T-helper 2 cell (primary cell): ENCODE results near the gene PRR20B.
"Not testable (repeated sequence)": the region's sequence is repeated elsewhere in the genome, so short reads cannot be mapped to it uniquely, and the experiment has no call there.

ENCODE experiments used
- DNase-seq, 5 experiments: peaks; one replicate each; pipeline versions ENCODE4 v3.0.0 to v3.0.0-alpha.2; 2012 to 2022
- total RNA-seq, 2 donors: gene quantifications; one replicate each; lab custom pipeline; 2026; lab: John Stamatoyannopoulos, UW

Gene PRR20B
- total RNA-seq = 0 reads per million in 2 donors

- DNase-seq = not testable (repeated sequence)
These were observed at the start of gene PRR20B for GRCh38 chr13:57147188-57147587. Gene PRR20B, plus strand, starts transcription at chr13:57147488. Its CDS starts 387 bp downstream, at chr13:57147875.

DNA sequence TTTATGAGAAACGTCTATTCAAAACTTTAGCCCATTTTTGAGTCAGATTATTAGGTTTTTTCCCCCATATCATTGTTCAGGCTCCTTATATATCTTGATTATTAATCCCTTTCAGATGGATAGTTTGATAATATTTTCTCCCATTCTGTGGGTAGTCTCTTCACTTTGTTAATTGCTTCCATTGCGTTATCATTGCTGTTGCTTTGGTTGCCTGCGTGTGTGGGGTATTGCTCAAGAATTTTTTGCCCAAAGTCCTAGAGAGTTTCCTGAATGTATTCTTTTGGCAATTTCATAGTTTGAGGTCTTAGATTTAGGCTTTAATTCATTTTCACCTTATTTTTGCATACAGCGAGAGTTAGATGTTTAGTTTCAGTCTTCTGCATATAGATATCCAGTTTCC, 32.3 kb upstream of the PRR20B start:
- no peak for DNase-seq

DNA sequence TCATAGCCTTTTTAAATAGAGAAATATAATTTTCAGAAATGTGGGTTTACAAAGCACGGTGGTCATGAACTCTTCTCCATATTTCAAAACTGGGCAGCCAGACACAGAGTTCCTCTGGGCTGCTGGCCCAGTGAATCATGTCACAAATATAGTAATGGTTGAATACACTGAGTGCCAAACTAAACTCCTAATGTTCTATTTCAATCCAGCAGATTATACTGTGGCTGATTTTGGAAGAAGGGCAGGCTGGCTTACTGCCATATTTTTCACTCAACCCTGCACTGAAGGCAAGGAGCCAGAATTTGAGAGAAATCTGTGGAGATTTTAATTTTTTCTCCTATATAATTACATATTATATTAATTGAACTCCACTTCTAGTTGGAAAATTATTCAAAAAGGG, 23.6 kb upstream of the PRR20B start:
- no peak for DNase-seq

- DNase-seq = no peak
These were observed 18.4 kb upstream of the PRR20B start for GRCh38 chr13:57128909-57129308.

GRCh38 chr13:57136093-57136492, 11.2 kb upstream of the PRR20B start:
- no peak for DNase-seq

- DNase-seq = no peak
These were observed 9.7 kb upstream of the PRR20B start for GRCh38 chr13:57137585-57137984.

DNA sequence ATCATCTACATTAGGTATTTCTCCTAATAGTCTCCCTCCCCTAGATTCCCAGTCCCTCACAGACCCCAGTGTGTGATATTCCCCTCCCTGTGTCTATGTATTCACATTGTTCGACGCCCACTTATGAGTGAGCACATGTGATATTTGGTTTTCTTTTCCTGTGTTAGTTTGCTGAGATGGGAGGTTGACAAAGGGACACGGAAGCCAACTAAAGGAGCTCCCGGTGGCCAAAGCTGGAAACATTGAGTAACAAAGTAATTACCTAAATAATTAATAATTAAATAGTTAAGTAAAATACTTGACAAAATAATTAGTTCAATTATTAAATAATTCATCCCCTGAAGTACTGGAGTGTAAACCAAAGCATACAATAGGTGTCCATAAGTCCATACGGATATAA, 8.3 kb upstream of the PRR20B start:
- no peak for DNase-seq

- DNase-seq = not testable (repeated sequence)
These were observed 7.5 kb upstream of the PRR20B start for GRCh38 chr13:57139781-57140180.

- not testable (repeated sequence) for DNase-seq
These were observed 6.9 kb upstream of the PRR20B start, which contains the start of gene PRR20A for GRCh38 chr13:57140235-57140968. Gene PRR20A, plus strand, starts transcription at chr13:57140918. Its CDS starts 387 bp downstream, at chr13:57141305.

DNA sequence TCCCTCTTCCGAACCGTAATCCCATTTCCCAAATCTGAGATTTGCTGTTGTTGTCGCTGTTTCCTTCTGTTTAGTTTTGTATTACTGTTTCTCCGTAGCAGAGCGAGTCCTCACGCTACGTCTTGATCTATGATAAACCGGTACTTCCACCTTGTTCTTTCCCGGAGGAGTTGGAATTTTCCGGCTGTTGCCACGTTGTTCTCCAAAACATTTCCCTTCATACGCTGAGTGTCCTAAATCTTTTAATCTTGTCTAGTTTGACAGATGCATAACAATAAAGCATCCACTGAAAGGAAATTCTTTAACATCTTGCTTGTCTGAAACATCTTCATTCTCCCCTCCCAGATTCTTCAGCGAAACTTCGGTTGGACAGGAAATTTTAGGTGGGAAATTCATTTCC, 818 bp downstream of the PRR20B start:
- DNase-seq = not testable (repeated sequence)

GRCh38 chr13:57153761-57154160, 6.5 kb downstream of the PRR20B start, which contains the start of gene PRR20C:
Gene PRR20C, plus strand, starts transcription at chr13:57154061. Its CDS starts 387 bp downstream, at chr13:57154448.
- not testable (repeated sequence) for DNase-seq

- DNase-seq = not testable (repeated sequence)
These were observed 13.0 kb downstream of the PRR20B start, which contains the start of gene PRR20D for GRCh38 chr13:57160332-57160731. Gene PRR20D, plus strand, starts transcription at chr13:57160632. Its CDS starts 387 bp downstream, at chr13:57161019.

- DNase-seq = not testable (repeated sequence)
These were observed 19.6 kb downstream of the PRR20B start, which contains the start of gene PRR20E for GRCh38 chr13:57166897-57167296. Gene PRR20E, plus strand, starts transcription at chr13:57167197. Its CDS starts 387 bp downstream, at chr13:57167584.

GRCh38 chr13:57191667-57192066, 44.4 kb downstream of the PRR20B start:
- DNase-seq = no peak
